GM19193 (cell line): Measurements from ENCODE around the gene TNFAIP3.

ENCODE experiments used
- POLR2A ChIP-seq: IDR thresholded peaks from 4 replicates; pipeline ENCODE4 v1.6.1; 2011; ENCODE audit not compliant: insufficient read depth, insufficient read length; ENCODE audit errors: extremely low read depth

Gene TNFAIP3

DNA sequence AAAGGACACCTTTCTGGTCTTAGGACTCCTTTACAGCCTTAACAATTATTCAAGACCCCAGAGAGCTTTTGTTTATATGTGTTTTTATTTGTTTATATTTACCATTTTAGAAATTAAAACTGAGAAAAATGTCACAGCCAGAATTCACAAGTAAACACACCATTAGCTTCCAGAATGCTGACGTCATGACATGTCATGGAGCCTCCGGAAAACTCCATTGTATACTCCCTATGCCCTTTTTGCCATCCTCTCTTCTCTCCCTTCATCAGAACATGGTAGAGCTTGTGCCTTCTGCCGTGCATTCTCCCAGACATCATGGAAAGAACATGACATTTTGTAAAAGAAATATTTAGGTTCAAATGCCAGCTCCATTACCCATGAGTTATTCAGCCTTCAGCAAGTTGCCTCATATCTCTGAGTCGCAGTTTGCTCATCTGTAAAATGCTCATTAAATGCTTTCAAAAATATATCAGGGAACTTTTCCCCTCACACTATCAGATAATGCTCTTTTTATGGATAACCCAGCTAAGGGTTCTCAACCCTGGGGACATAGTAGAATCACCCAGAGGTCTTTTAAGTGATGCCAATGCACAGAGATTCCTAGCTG, 27.8 kb downstream of the TNFAIP3 start:
- no peak for TF ChIP-seq POLR2A

DNA sequence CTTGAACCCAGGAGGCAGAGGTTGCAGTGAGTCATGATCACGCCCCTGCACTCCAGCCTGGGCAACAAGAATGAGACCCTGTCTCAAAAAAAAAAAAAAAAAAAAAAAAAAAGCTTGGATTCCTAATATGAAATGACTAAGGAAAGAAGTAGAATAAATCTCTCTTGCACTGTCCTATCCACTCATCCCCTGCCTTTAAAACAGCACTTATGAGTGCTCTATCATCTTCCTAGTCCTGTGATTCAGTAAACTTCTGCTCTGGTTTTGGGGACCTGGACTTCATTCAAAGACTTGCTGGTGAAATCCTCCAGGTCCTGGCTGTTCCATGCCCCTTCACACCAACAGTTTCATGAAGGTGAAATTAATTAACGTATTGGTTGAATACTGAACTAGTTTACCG, 29.6 kb downstream of the TNFAIP3 start:
- TF ChIP-seq POLR2A, result no peak

DNA sequence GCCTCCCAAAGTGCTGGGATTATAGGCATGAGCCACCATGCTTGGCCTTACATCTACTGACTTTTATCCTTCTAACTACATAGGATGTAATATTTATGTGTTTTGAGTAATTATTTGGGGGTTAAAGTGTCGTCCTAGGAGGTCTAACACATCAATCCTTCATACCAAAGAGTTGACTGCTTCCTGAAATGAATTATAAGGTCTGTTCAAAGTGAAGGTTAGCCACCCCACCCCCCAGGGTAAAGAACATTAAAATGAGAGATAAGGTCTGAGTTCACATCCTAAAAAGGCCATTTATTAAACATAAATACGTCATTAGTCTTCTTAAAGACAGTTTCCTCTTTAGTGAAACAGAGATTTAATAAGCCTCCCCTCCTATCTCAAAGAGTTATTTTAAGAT, 33.8 kb downstream of the TNFAIP3 start:
- no peak for TF ChIP-seq POLR2A

DNA sequence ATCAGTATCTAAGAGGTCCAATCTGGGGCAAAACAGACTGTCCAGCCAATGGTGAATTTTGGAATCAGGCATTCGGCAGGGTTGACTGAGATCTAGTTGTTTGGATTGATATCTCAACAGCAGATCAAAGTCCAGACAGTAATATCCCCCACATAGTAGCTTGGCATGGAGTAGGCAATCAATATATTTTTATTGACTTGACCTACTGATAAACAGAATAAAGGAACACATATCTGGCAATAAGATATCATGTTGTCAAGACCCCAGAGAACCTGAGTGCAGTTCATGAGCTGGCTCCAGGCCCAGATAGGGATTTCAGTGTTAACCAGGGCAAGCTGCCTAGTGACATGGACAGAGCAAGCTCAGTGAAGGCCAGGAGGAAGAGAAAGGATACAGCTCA, 34.4 kb downstream of the TNFAIP3 start:
- no peak for TF ChIP-seq POLR2A

DNA sequence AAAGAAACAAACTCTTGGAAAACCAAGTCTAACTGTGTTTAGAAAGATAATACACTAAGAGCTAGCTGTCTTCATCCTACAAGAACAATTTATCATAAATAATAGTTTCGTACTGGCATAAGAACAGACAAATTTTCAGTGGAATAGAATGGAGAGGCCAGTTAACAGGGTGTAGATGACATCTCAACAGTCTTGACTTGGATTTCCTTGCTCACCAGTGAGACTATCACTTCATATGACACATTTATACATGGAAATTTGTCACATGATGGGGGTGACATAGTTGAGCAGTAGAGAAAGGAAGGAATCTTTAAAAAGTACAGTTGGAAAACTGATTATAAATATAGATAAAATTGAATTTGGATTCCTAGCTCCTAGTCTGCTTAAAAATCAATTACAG, 35.6 kb downstream of the TNFAIP3 start:
- TF ChIP-seq POLR2A, result no peak

DNA sequence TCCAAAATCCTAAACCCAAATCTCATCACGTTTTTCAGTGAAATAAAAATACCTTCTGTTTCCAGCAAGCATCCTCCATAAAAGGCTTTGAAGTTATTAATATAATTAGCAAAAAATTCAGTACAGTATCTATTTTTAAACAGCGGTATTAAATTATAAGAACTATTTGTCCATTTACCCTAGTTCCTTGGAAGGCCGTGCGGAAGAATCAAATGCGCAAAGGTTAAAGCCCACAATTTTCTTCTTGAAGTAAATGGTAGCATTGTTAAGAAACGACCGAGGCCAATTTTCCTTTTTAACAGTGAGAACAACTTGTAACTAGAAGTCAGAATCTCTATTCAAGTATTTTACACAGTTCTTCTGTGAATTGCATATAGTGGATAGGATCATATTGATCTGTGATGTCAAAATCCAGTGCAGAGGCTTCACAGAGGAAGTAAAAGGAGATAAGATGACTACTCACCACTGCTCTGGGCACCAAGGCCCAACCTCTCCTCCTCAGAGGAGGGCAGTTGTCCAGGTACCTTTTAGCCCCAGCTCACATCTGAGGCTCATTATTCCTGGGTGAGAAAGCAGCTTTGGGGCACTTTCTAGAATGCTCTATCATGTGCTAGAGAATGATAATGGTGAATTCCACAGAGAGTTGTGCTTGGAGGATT, 36.3 kb downstream of the TNFAIP3 start:
- TF ChIP-seq POLR2A, result no peak

DNA sequence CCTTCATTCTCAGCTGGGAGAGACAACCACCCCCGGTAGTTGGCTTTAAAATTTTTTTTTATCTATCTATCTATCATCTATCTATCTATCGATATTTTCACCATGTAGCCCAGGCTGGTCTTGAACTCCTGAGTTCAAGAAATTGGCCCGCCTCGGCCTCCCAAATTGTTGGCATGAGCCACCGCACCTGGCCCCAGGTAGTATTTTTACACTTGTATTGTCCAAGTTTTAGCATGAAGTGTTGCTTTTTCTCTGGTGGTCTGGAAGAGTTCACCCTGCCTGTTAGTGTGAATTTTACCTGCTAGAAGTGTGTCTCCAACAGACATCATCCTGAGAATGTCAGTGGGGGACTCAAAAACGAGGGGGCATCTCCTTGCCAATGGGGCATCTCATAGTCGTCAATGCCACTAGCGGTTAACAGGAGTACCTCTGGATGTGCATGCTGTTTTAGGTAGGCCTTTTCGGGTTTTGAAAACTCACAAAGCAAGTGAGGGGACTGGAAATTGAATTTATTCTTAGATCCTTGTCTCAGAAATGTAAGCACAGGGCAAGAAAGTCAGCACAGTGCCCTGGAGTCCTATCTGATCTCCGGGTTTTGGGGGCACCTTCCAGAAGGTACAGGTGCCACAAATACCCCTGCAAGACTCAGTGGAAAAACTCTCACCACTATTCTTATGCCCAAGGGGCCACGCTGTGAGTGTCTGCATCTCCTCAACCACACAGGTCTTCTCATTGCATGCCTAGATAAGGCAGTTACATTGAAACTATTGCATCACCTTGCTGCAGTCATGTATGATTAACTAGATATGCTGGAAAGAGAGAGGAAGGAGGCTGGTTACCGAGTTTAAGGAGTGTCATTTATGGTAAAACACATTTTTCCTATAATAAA, 37.1 kb downstream of the TNFAIP3 start:
- peak; percentile 25 for TF ChIP-seq POLR2A

DNA sequence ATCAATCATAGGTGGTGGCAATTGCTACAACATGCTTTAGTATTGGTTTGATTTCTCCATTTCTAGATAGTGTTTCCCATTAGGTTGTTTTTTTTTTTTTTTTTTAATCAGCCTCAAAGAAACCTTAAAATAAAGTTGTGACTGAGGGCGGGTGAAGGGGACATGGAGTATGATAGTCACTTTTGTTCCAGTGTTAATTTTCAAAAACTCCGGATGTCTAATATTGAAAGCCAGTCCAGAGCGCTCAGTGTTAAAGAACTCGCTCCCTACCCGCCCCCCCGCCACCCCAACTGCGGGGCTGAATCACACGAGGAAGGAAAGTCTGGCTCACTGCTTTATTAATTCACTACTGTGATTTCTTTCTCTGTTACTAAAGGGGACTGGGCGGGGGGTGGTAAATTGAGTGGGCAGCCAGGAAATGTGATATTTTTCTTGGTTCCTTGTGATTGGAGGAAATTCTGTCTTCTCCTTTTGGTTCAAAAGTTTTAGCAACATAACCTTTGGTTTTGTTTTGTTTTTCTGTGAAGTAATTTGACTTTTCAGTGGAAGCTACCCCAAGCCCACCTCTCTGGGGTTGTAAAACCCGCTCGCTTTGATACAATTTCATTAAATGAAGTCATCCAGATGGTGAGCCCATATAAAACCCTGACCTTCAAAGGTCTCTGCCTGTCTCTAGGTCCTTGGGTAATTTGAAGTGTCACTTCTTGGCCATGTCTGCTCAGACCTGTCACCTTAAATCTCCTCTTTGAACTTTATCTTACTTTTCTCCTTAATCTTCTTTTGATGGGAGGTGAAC, 38.0 kb downstream of the TNFAIP3 start:
- TF ChIP-seq POLR2A, result no peak

DNA sequence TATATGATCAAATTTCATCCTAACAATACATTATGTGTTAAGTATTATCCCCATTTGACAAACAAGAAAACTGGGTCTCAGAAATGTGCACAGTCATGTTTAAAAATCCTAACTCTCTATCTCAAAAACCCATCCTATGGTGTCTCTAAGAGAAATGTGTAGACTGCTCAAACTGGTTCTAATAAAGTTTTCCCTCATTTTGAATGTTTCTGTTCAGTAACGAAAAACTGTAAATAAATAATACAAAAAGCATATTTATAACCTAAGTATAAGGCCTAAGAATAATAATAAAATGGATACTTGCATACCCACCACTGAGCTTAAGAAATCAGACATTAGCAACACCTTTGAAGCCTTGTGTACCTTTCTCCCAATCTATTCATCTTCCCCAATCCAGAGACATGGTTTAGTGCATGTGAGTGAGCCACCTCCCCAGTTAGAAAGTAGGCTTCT, 39.0 kb downstream of the TNFAIP3 start:
- TF ChIP-seq POLR2A, result no peak

DNA sequence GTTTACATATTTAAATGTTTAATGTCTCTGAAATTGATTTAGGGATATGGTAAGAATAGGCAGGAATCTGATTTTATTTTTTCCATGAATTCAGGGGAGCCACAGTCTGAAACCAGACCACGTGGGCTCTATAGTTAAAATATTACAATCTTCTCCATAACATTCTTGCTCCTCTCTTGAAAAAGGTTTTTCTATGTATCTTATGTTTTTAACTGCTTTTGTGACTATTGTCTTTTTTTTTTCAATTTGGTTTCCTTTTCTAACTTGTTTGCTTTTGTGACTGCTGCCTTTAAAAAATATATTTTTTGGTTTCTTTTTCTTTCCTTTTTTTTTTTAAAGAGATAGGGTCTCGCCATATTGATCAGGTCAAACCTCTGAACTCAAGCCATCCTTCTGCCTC, 40.1 kb downstream of the TNFAIP3 start:
- no peak for TF ChIP-seq POLR2A

DNA sequence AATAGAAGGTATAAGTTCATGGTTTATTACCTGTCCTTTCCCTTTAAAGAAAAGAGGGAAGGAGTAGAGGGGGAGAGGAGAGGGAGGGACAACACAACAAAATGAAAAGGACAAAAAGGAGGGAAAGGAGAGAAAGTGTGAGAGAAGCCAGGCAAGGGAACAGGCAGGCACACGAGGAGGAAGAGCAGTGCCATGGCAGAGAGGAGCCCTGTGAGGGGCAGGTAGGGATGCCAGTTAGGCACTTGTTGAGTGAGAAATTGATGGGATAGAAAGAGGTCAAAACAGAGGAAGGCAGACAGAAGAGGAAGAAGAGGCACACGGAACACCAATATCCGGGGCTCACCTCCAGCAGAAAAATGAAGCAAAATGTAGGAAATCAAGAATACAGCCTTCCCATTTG, 42.5 kb downstream of the TNFAIP3 start:
- TF ChIP-seq POLR2A, result no peak

- TF ChIP-seq POLR2A, result no peak
These were observed 43.4 kb downstream of the TNFAIP3 start for GRCh38 chr6:137910424-137910834.

DNA sequence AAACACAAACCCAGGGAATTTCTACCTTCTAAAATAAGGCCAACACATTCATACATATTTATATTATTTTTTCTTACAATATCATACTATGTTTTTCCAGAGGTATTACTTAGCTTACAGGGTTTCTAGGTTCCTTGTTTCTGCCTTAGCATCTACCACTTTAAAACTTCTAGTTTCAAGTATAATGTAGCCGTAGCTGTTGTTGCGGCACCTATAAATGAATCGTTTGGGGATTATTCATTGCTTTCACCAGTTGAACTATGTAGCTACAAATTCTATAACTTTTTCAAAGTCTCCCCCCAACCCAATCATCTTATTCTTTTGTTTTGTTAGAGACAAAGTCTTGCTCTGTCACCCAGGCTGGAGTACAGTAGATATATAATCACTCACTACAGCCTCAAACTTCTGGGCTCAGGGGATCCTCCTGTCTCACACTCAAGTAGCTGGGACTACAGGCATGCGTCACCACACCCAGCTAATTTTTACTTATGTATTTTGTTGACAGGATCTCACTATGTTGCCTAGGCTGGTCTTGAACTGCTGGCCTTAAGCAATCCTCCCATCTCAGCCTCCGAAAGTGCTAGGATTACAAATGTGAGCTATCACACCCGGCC, 43.9 kb downstream of the TNFAIP3 start:
- no peak for TF ChIP-seq POLR2A

- TF ChIP-seq POLR2A, result peak; percentile 16
These were observed 44.7 kb downstream of the TNFAIP3 start for GRCh38 chr6:137911675-137912191.
